Lung (tissue), 16 donors: ENCODE data around the gene BICDL1. TPM values are rescaled to one million over a fixed set of nuclear protein-coding genes. Genes with fewer than 3 reads are reported as not detected.

Experiments used
- ATAC-seq: fragments of 200-7000 bp; cut with Tn5 transposase; one replicate; pipeline ENCODE4 v1.9.1; 2020; ENCODE audit warnings: moderate number of reproducible peaks; ENCODE audit not compliant: insufficient read depth, low FRiP score
- DNase-seq, 3 donors: peaks; one replicate each; pipeline ENCODE4 v3.0.0-alpha.2; 2013 to 2017
- H3K27ac ChIP-seq, 2 donors: one replicate each; pipeline ENCODE4 v1.5.1; 2013; ENCODE audit warnings: mild to moderate bottlenecking in 2 of 2, moderate library complexity in 2 of 2, control low read depth in 1 of 2, inconsistent platforms in 1 of 2, low read depth in 1 of 2, low read length in 1 of 2
- H3K27me3 ChIP-seq, 3 donors: one replicate each; pipeline ENCODE4 v1.5.1; 2013; ENCODE audit warnings: low read length in 2 of 3; ENCODE audit not compliant: control insufficient read depth in 3 of 3, insufficient read depth in 3 of 3
- H3K36me3 ChIP-seq, 4 donors: one replicate each; pipeline ENCODE4 v1.5.1; 2013; ENCODE audit warnings: low read length in 4 of 4, mild to moderate bottlenecking in 1 of 4, moderate library complexity in 1 of 4; ENCODE audit not compliant: control insufficient read depth in 4 of 4, insufficient read depth in 4 of 4
- H3K4me1 ChIP-seq, 5 donors: one replicate each; pipeline ENCODE4 v1.5.1; 2013; ENCODE audit warnings: low read length in 5 of 5, mild to moderate bottlenecking in 2 of 5, moderate library complexity in 1 of 5; ENCODE audit not compliant: control insufficient read depth in 5 of 5, insufficient read depth in 5 of 5
- H3K4me3 ChIP-seq: one replicate; pipeline ENCODE4 v1.5.1; 2013; ENCODE audit warnings: mild to moderate bottlenecking, control low read depth, moderate library complexity
- H3K9ac ChIP-seq, 2 donors: one replicate each; pipeline ENCODE4 v1.5.1; 2013; ENCODE audit warnings: low read length in 2 of 2, control low read depth in 1 of 2; ENCODE audit not compliant: insufficient read depth in 1 of 2
- H3K9me3 ChIP-seq, 4 donors: one replicate each; pipeline ENCODE4 v1.5.1; 2013; ENCODE audit warnings: low read length in 3 of 4, mild to moderate bottlenecking in 1 of 4, moderate library complexity in 1 of 4; ENCODE audit not compliant: control insufficient read depth in 4 of 4, insufficient read depth in 3 of 4
- CTCF ChIP-seq: IDR thresholded peaks from 2 replicates; pipeline ENCODE4 v1.5.1; 2012; ENCODE audit warnings: mild to moderate bottlenecking; ENCODE audit errors: control extremely low read depth, extremely low read depth
- WGBS, 2 donors: extraction: QIAGEN DNeasy Blood & Tissue Kit; methylation state at CpG; one replicate each; pipeline ENCODE4 v1.1.7; 2013; 5-methylcytosine and 5-hydroxymethylcytosine counted together
- long read RNA-seq, 5 donors: transcript quantifications; one replicate each; lab custom pipeline, GENCODE V29; 2026
- polyA plus RNA-seq, 2 donors: library from polyadenylated mRNA; stranded (reverse); fragments of 200-250 nt; gene quantifications; one replicate each; pipeline ENCODE4 v1.2.1, GENCODE V29; 2013
- total RNA-seq, 2 donors: library from RNA; depleted of rRNA in 1 of 2; stranded (reverse); fragments of >200 nt in 1 of 2; gene quantifications; one replicate each; pipeline ENCODE4 v1.2.1, GENCODE V29; 2014 to 2021
- donor health status: control.
- donor health status: control.
- donor health status: Bipolar disorder and iron deficiency.
- donor health status: healthy.
- donor health status: DM: yes; HTN: yes; CAD: no.

Gene BICDL1, protein sequence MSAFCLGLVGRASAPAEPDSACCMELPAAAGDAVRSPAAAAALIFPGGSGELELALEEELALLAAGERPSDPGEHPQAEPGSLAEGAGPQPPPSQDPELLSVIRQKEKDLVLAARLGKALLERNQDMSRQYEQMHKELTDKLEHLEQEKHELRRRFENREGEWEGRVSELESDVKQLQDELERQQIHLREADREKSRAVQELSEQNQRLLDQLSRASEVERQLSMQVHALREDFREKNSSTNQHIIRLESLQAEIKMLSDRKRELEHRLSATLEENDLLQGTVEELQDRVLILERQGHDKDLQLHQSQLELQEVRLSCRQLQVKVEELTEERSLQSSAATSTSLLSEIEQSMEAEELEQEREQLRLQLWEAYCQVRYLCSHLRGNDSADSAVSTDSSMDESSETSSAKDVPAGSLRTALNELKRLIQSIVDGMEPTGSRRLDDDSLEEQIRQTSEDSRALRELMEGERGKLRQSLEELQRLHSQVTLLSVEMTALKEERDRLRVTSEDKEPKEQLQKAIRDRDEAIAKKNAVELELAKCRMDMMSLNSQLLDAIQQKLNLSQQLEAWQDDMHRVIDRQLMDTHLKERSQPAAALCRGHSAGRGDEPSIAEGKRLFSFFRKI
- total RNA-seq = 10 to 100 TPM in 1 of 2 donors, 1 to 10 TPM in 1; 5.2 to 20.9 TPM
- 10 to 100 TPM in 1 of 2 donors, 1 to 10 TPM in 1; 6.4 to 23.7 TPM for polyA plus RNA-seq
- long read RNA-seq, donor 1 = 0 reads
- long read RNA-seq, donor 2, partial matches to known transcripts = 26 of 26 reads
- long read RNA-seq, donor 2, other reads (novel, unspliced or antisense) = 0 of 26 reads
- long read RNA-seq, donor 3 = 0 reads
- long read RNA-seq, donor 4 = 0 reads
- long read RNA-seq, donor 5 = 0 reads

GRCh38 chr12:119988472-119989360 is at the start of gene BICDL1:
BICDL1 (plus strand) TSS chr12:119989236; CDS start chr12:119989869, 633 bp downstream.
- 1% methylated on average over 42 to 94 of the region's 94 CpGs for WGBS, 2 donors
- H3K4me1 ChIP-seq = peaks cover 0 to 12% (median 5%) of the 10 kb centered on the region in 5 donors
- peaks cover 4 to 25% (median 14%) of the 10 kb centered on the region in 3 donors for H3K27me3 ChIP-seq
- peak within 1 kb of the TSS; percentile 48 for H3K4me3 ChIP-seq
- DNase-seq (peak; percentile 54 to 82 (median 77)), ATAC-seq (peak; percentile 94)
- peak within 1 kb of the TSS in 1 of 2 donors; percentile 85 for H3K27ac ChIP-seq
- H3K36me3 ChIP-seq = no peaks in the 10 kb centered on the region
- H3K9me3 ChIP-seq = no peaks in the 10 kb centered on the region
- H3K9ac ChIP-seq = no peak within 1 kb of the TSS
- TF ChIP-seq CTCF = no peak

DNA sequence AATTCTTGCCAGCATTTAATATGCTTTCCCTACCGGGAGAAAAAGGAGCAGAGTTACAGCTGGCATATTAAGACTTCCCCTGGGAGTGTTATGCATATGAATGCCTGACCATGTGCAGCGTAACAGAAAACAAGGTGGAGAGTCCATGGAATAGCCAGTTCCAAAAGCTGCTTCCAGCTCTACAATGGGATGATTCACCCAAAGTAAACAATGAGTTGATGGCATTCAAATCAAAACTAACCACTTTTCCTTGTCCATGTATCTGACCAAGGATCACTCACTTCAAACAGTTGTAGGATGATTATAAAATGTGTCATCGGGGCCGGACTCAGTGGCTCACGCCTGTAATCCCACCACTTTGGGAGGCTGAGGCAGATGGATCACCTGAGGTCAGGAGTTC is 48.1 kb upstream of the BICDL1 start:
- no peaks in the 10 kb centered on the region for H3K36me3 ChIP-seq
- no peak overlapping the region for H3K27ac ChIP-seq
- no peaks in the 10 kb centered on the region for H3K27me3 ChIP-seq
- no peaks in the 10 kb centered on the region for H3K9me3 ChIP-seq
- DNase-seq = no peak
- peaks cover 0 to 3% (median 0%) of the 10 kb centered on the region in 5 donors for H3K4me1 ChIP-seq
- H3K9ac ChIP-seq = no peak overlapping the region
- WGBS, 2 donors = 66 to 69% methylated on average over 5 of the region's 5 CpGs
- ATAC-seq = no peak
- no peak for TF ChIP-seq CTCF
- H3K4me3 ChIP-seq = no peak overlapping the region

GRCh38 chr12:119942386-119942785 is 46.6 kb upstream of the BICDL1 start:
- WGBS, 2 donors = 83 to 87% methylated on average over 7 of the region's 7 CpGs
- no peak overlapping the region for H3K4me3 ChIP-seq
- ATAC-seq (no peak), DNase-seq (no peak)
- H3K4me1 ChIP-seq = peaks cover 0 to 3% (median 0%) of the 10 kb centered on the region in 5 donors
- TF ChIP-seq CTCF = no peak
- H3K27me3 ChIP-seq = no peaks in the 10 kb centered on the region
- H3K9me3 ChIP-seq = no peaks in the 10 kb centered on the region
- no peak overlapping the region for H3K27ac ChIP-seq
- no peak overlapping the region for H3K9ac ChIP-seq
- H3K36me3 ChIP-seq = no peaks in the 10 kb centered on the region
